Peyer's patch (tissue), 4 donors: ENCODE results near the gene CUL7. TPM values are rescaled to one million over a fixed set of nuclear protein-coding genes. Genes with fewer than 3 reads are reported as not detected.

ENCODE experiments used
- DNase-seq, 3 donors: peaks; one replicate each; pipeline ENCODE4 v3.0.0-alpha.2; 2017 to 2019
- H3K27ac ChIP-seq, 4 donors: fragments of 200-600 bp; sonication (generic); one replicate each; pipeline ENCODE4 v1.5.1; 2016 to 2019
- H3K27me3 ChIP-seq, 2 donors: fragments of 200-600 bp; sonication (generic); one replicate each; pipeline ENCODE4 v1.5.1; 2019
- H3K36me3 ChIP-seq, 3 donors: fragments of 200-600 bp; sonication (generic); one replicate each; pipeline ENCODE4 v1.5.1; 2016 to 2019
- H3K4me1 ChIP-seq, 4 donors: fragments of 200-600 bp; sonication (generic); one replicate each; pipeline ENCODE4 v1.5.1; 2016 to 2019
- H3K4me3 ChIP-seq, 4 donors: fragments of 200-600 bp; sonication (generic); 1 replicate in 3 of 4; 2 replicates in 1 of 4; pipeline ENCODE4 v1.5.1; 2016 to 2019; ENCODE audit warnings: mild to moderate bottlenecking in 1 of 4
- H3K9me3 ChIP-seq, 4 donors: fragments of 200-600 bp; sonication (generic); one replicate each; pipeline ENCODE4 v1.5.1; 2016 to 2019; ENCODE audit warnings: mild to moderate bottlenecking in 1 of 4
- POLR2A ChIP-seq, 2 donors: fragments of 450-650 bp; IDR thresholded peaks; one replicate each; pipeline ENCODE4 v1.5.1; 2017; ENCODE audit warnings: antibody characterized with exemption in 2 of 2, mild to moderate bottlenecking in 2 of 2, moderate library complexity in 2 of 2
- total RNA-seq, 4 donors: library from RNA; depleted of rRNA; stranded (reverse); fragments of >200 nt; gene quantifications; one replicate each; pipeline ENCODE4 v1.1.0, GENCODE V29; 2016
- TF ChIP-seq, protein P1 (sequence below), 6 experiments: fragments of 450-650 bp in 4 of 6; fragments of 200-600 bp in 2 of 6; sonication (generic) in 1 of 6; IDR thresholded peaks; one replicate each; pipeline ENCODE4 v1.5.1; 2017 to 2019; ENCODE audit warnings: antibody characterized with exemption in 6 of 6, mild to moderate bottlenecking in 3 of 6, moderate library complexity in 1 of 6

CUL7 gene
- total RNA-seq, 4 donors from 2014 or later: 19.4 to 33.0 (median 23.1) TPM

DNA sequence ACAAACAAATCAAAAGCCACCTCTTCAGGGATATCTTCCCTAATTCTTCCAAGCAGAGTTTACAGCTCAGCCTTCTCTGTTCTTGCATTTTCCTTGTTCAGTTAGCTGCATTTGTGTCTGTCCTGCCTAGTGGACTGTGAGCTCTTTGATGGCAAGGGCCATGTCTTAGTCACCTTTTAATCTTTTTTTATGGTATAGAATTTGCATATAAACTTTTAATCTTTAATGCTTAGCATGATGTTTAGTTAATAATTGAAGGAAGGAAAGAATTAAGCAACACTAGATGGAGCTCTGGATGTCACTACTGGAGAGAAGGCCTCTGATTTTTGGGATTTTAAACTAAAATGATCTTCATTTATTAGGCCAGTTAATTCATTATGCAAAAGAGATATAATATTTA, 57.1 kb downstream of the CUL7 start:
- no peak overlapping the region for H3K4me3 ChIP-seq
- no peaks in the 10 kb centered on the region for H3K27me3 ChIP-seq
- no peak for DNase-seq
- H3K27ac ChIP-seq: peak overlapping the region in 1 of 4 donors; percentile 65
- no peaks in the 10 kb centered on the region for H3K9me3 ChIP-seq
- peak; percentile 26 to 80 for TF ChIP-seq POLR2A (IDR thresholded peaks at IDR 0.05)
- TF ChIP-seq, protein P1, sequence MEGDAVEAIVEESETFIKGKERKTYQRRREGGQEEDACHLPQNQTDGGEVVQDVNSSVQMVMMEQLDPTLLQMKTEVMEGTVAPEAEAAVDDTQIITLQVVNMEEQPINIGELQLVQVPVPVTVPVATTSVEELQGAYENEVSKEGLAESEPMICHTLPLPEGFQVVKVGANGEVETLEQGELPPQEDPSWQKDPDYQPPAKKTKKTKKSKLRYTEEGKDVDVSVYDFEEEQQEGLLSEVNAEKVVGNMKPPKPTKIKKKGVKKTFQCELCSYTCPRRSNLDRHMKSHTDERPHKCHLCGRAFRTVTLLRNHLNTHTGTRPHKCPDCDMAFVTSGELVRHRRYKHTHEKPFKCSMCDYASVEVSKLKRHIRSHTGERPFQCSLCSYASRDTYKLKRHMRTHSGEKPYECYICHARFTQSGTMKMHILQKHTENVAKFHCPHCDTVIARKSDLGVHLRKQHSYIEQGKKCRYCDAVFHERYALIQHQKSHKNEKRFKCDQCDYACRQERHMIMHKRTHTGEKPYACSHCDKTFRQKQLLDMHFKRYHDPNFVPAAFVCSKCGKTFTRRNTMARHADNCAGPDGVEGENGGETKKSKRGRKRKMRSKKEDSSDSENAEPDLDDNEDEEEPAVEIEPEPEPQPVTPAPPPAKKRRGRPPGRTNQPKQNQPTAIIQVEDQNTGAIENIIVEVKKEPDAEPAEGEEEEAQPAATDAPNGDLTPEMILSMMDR (IDR thresholded peaks at IDR 0.05): peak in 1 of 6 experiments; percentile 12
- peaks cover 0 to 11% (median 0%) of the 10 kb centered on the region in 4 donors for H3K4me1 ChIP-seq
- peaks cover 0 to 31% (median 0%) of the 10 kb centered on the region in 3 donors for H3K36me3 ChIP-seq

DNA sequence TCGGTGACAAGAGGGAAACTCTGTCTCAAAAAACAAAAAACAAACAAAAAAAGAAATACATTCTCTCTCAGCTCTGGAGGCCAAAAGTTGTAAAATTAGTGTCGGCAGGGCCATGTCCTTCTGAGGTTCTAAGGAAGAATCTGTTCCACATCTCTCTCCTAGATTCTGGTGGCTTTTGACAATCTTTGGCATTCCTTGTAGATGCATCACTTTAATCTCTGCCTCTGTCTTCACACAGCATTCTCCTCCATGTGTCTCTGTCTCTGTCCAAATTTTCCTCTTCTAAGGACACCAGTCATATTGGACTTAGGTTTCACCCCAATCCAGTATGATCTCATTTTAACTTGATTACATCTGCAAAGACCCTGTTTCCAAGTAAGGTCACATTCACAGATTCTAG, 60.2 kb downstream of the CUL7 start:
- H3K27me3 ChIP-seq: no peaks in the 10 kb centered on the region
- H3K4me3 ChIP-seq: no peak overlapping the region
- no peak for TF ChIP-seq POLR2A (IDR thresholded peaks at IDR 0.05)
- TF ChIP-seq, protein P1 (IDR thresholded peaks at IDR 0.05): no peak
- H3K27ac ChIP-seq: no peak overlapping the region
- no peak for DNase-seq
- peaks cover 0 to 35% (median 0%) of the 10 kb centered on the region in 4 donors for H3K4me1 ChIP-seq
- no peaks in the 10 kb centered on the region for H3K9me3 ChIP-seq
- peaks cover 0 to 26% (median 0%) of the 10 kb centered on the region in 3 donors for H3K36me3 ChIP-seq

DNA sequence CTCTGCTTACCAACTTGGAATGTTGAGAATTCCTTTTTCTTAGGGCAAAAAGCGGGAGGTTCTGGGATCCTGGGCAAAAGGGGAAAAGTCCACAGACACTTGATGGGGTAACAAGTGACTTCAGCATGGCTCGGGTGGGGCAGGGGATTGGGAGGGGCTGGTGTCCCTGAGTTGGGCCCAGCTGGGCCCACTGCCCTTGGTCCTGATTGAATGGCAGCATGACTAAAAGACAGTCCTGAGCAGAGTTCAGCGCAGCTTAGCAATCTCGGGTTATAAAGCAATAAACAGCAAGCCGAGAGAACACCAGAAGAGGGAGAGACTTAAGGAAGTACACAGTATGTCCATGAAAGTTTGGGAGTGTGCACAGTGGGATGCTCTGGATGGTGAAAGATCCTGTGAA, 63.7 kb downstream of the CUL7 start:
- no peaks in the 10 kb centered on the region for H3K27me3 ChIP-seq
- H3K4me1 ChIP-seq: peaks cover 0 to 58% (median 5%) of the 10 kb centered on the region in 4 donors
- peaks cover 0 to 26% (median 0%) of the 10 kb centered on the region in 3 donors for H3K36me3 ChIP-seq
- peak overlapping the region in 3 of 4 donors; percentile 35 to 97 (median 76) for H3K27ac ChIP-seq
- peak in 2 of 3 donors; percentile 83 to 88 for DNase-seq
- TF ChIP-seq, protein P1 (IDR thresholded peaks at IDR 0.05): no peak
- peak in 1 of 2 donors; percentile 64 for TF ChIP-seq POLR2A (IDR thresholded peaks at IDR 0.05)
- no peak overlapping the region for H3K4me3 ChIP-seq
- no peaks in the 10 kb centered on the region for H3K9me3 ChIP-seq

DNA sequence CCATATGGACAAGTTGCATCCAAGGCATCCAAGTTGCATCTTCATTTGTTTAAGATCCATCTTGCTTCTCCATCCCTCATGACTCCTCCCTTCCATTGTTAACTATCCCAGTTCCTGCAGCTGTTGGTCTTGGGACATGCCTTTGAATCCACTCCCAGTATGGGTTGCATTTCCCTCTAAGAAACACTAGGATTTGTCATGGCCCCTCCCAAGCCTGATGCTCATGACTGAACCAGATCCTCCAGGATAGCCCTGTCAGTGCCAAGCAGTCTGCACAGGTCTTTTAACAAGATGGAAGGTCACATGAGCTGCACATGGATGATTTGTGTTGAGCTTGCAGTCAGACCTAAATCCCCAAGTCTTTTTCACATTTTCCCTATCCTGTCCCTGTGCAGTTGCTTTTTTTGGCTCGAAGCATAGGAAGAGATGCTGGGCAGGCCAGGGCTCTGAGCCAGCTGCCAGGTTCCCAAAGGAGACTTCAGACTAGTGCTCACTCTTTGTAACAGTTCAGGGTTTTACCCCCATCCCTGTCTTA, 65.1 kb downstream of the CUL7 start:
- no peak for TF ChIP-seq POLR2A (IDR thresholded peaks at IDR 0.05)
- DNase-seq: no peak
- no peak overlapping the region for H3K4me3 ChIP-seq
- peaks cover 0 to 19% (median 0%) of the 10 kb centered on the region in 3 donors for H3K36me3 ChIP-seq
- H3K9me3 ChIP-seq: no peaks in the 10 kb centered on the region
- H3K27me3 ChIP-seq: no peaks in the 10 kb centered on the region
- H3K27ac ChIP-seq: peak overlapping the region in 1 of 4 donors; percentile 97
- peaks cover 0 to 61% (median 6%) of the 10 kb centered on the region in 4 donors for H3K4me1 ChIP-seq

Other genes starting within 250 kb of the CUL7 start
- 10 to 100 TPM; 49.6 to 67.0 (median 53.2) TPM for gene RPL7L1, start 174.2 kb downstream of the CUL7 start, total RNA-seq
- not detected for gene PTCRA, start 137.8 kb downstream of the CUL7 start, total RNA-seq
- gene CNPY3, start 124.4 kb downstream of the CUL7 start, total RNA-seq: 100 to 1,000 TPM in 1 of 4 donors, 10 to 100 TPM in 3; 27.8 to 101 (median 47.9) TPM
- 1 to 10 TPM in 1 of 4 donors, not detected in 3; 4.3 TPM for gene GNMT, start 93.1 kb downstream of the CUL7 start, total RNA-seq
- 10 to 100 TPM; 19.0 to 61.3 (median 39.0) TPM for gene PEX6, start 74.7 kb downstream of the CUL7 start, total RNA-seq
- gene PPP2R5D, start 69.3 kb downstream of the CUL7 start, total RNA-seq: 100 to 1,000 TPM in 3 of 4 donors, 10 to 100 TPM in 1; 84.2 to 177 (median 152) TPM
- gene MEA1, start 39.9 kb downstream of the CUL7 start, total RNA-seq: 10 to 100 TPM; 34.3 to 40.4 (median 36.1) TPM
- gene KLHDC3, start 39.6 kb downstream of the CUL7 start, total RNA-seq: 10 to 100 TPM; 38.8 to 59.2 (median 52.6) TPM
- 10 to 100 TPM; 39.2 to 75.9 (median 50.4) TPM for gene RRP36, start 32.2 kb downstream of the CUL7 start, total RNA-seq
- gene MRPL2, start 5.6 kb upstream of the CUL7 start, total RNA-seq: 10 to 100 TPM; 19.0 to 40.8 (median 22.1) TPM
- 100 to 1,000 TPM in 3 of 4 donors, 10 to 100 TPM in 1; 50.3 to 214 (median 183) TPM for gene KLC4, start 5.8 kb upstream of the CUL7 start, total RNA-seq
- gene PTK7, start 22.5 kb upstream of the CUL7 start, total RNA-seq: 10 to 100 TPM in 3 of 4 donors, 1 to 10 TPM in 1; 4.4 to 22.3 (median 18.3) TPM
- gene SRF, start 117.4 kb upstream of the CUL7 start, total RNA-seq: 10 to 100 TPM; 23.1 to 29.7 (median 26.4) TPM
- 100 to 1,000 TPM in 1 of 4 donors, 10 to 100 TPM in 3; 55.5 to 114 (median 85.5) TPM for gene CUL9, start 128.3 kb upstream of the CUL7 start, total RNA-seq
- 100 to 1,000 TPM; 138 to 304 (median 176) TPM for gene DNPH1, start 175.6 kb upstream of the CUL7 start, total RNA-seq
- 1 to 10 TPM in 3 of 4 donors, not detected in 1; 1.4 to 2.4 (median 1.4) TPM for gene TTBK1, start 189.6 kb upstream of the CUL7 start, total RNA-seq
- gene SLC22A7, start 244.4 kb upstream of the CUL7 start, total RNA-seq: under 1 TPM in 1 of 4 donors, not detected in 3; 0.80 TPM